HK-2 (cell line): Measurements from ENCODE around the gene HSD17B1.
"Not testable (repeated sequence)": the region's sequence is repeated elsewhere in the genome, so short reads cannot be mapped to it uniquely, and the experiment has no call there.

Source experiments
- DNase-seq: peaks from one replicate; pipeline ENCODE4 v3.0.0-alpha.2; 2018; ENCODE audit not compliant: unreplicated experiment

The HSD17B1 gene

DNA sequence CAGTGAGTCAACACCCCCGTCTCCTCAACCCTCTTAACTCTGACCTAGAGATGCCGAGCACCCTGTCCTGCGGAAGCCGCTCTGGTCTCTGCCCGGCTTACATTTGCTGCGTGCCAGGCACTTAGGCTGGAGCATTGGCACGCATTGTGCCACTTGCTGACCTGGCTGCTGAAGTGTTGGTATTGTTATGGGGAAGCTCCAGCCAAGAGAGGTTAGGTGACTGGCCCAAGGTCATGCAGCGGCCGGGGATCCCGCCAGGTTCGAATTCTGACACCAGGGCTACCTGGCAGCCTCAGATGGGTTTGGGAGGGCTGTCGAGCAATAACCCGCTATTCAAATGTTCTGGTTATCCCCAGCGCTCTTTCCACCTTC lies 5.0 kb upstream of the HSD17B1 start:
- no peak for DNase-seq

DNA sequence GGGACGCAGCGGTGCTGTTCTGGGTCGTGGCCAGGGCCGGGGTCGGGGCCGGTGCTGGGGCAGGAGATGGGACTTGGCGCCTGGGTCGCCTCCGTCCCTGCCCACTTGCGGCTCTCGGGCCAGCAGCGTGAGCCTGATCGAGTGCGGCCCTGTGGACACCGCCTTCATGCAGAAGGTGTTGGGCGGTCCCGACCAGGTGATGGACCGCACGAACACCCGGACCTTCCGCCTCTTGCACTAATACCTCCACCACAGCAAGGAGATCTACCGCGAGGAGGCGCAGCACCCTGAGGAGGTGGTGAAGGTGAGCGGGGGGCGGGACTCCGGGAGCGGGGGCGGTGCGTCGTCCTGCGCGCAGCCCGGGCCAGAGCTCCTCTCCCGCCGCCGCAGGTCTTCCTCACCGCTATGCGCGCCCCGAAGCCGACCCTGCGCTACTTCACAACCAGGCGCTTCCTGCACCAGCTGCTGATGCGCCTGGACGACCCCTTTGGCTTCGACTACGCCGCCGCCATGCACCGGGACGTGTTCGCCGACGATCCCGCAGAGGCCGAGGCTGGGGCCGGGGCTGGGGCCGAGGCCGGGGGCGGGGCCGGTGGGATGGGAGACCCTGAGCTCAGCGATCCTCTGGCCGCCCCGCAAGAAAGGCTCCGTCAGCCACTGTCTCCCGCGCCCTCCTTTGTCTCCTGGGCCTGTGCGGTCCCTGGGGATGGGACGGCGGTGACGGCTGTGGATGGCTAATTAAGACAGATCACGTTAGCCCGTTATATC lies 4.5 kb upstream of the HSD17B1 start:
- DNase-seq, result peak; percentile 81

DNA sequence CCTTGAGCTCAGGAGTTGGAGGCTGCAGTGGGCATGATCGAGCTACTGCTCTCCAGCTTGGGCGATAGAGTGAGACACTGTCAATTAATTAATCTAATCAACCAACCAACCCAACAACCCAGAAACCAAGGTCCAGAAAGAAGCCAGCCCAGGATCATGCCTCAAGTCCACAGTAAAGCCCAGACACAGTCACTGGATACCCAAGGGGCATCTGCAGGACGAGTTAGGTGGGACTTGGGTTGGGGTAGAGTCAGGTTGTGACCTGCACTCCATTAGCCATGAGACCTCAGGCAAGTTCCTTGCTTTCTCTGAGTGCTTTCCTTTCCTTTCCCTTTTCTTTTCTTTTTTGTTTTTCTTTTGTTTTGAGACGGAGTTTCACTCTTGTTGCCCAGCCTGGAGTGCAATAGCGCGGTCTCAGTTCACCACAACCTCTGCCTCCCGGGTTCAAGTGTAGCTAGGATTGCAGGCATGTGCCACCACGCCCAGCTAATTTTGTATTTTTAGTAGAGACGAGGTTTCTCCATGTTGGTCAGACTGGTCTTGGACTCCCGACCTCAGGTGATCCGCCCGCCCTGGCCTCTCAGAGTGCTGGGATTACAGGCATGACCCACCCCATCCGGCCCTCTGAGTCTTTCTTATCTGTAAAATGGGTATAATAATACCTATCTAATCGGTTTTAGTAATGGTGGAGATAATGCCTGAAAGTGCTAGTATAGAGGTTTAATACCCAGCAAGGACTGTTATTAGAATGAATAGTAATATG lies 3.5 kb upstream of the HSD17B1 start:
- DNase-seq, result no peak

DNA sequence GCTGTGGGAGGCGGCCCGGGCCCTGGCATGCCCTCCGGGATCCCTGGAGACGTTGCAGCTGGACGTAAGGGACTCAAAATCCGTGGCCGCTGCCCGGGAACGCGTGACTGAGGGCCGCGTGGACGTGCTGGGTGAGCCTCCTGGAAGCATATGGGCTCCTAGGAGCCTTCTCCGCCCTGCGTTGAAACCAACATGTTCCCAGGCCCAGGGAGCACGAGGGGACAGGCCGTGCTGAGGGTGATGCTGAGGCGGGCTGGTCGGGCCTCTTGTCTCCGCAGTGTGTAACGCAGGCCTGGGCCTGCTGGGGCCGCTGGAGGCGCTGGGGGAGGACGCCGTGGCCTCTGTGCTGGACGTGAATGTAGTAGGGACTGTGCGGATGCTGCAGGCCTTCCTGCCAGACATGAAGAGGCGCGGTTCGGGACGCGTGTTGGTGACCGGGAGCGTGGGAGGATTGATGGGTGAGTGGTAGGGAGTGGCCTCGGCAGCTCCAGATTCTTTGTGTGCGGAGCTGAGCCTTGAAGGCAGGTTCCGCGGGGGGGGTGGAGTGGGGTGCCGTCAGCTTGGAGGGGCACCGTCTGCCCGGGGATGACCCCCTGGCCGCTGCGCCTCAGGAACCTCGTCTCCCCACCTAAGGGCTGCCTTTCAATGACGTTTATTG lies 567 bp downstream of the HSD17B1 start:
- no peak for DNase-seq

DNA sequence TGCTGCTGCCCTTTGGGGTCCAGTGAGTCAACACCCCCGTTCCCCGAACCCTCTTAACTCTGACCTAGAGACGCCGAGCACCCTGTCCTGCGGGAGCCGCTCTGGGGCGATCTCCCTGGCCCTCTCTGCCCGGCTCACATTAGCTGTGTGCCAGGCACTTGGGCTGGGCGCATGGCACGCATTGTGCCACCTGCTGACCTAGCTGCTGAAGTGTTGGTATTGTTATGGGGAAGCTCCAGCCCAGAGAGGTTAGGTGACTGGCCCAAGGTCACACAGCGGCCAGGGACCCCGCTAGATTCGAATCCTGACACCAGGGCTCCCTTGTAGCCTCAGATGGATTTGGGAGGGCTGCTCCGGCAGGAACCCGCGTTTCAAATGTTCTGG lies 1.1 kb downstream of the HSD17B1 start:
- no peak for DNase-seq

DNA sequence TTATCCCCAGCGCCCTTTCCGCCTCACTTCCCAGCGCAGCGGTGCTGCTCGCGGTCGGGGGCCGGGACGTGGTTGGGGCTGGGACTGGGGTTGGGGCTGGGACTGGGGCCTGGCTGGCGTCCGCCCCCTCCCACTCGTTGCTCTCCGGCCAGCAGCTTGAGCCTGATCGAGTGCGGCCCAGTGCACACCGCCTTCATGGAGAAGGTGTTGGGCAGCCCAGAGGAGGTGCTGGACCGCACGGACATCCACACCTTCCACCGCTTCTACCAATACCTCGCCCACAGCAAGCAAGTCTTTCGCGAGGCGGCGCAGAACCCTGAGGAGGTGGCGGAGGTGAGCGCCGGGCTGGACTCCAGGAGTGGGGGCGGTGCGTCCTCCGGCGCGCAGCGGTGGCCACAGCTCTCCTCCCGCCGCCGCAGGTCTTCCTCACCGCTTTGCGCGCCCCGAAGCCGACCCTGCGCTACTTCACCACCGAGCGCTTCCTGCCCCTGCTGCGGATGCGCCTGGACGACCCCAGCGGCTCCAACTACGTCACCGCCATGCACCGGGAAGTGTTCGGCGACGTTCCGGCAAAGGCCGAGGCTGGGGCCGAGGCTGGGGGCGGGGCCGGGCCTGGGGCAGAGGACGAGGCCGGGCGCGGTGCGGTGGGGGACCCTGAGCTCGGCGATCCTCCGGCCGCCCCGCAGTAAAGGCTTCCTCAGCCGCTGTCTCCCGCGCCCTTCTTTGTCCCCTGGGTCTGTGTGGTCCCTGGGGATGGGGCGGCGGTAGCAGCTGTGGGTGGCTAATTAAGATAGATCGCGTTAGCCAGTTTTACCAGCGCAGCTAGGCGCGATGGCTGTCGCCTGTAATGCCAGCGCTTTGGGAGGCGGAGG lies 1.8 kb downstream of the HSD17B1 start:
- peak; percentile 89 for DNase-seq

DNA sequence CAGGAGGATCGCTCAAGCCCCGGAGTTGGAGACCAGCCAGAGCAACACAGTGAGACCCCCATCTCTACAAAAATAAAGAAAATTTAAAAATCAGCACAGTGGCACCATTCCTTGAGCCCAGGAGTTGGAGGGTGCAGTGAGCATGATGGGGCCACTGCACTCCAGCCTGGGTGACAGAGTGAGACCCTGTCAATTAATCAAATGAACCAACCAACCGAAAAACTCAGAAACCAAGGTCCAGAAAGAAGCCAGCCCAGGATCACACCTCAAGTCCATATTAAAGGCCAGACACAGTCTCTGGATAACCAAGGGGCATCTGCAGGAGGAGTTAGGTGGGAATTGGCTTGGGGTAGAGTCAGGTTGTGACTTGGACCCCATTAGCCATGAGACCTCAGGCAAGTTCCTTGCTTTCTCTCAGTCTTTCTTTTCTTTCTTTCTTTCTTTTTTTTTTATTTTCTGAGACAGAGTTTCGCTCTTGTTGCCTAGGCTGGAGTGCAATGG lies 2.4 kb downstream of the HSD17B1 start:
- no peak for DNase-seq

DNA sequence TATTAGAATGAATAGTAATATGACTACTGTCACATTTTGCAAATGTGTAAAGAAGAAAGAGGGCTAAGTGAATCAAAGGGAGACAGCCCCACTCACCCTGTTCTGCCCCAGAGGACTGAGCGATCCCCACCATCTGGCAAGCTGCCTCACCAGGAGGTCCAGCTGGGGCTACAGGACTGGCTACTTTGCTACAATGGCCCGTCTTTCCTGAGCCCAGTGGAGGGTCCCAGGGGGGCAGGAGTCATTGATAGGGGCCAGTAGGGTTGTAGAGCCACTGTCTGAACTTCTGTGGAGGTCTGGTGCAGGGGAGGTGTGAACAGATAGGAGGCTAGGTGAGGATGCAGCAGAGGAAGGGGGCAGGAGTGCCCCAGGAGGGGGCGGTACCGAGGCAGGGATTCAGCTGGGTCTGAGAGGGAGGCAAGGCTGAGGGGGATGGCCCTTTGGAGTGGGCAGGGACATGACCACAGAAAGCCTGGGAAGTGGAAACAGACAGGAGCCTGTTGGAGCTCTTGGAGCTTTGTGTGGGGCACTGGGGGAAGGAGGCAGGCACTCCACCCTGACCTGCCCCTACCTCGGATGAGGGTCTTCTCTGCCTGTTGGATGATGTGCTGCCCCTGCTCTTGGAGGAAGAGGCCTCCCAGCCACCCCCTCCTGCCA lies 3.4 kb downstream of the HSD17B1 start:
- not testable (repeated sequence) for DNase-seq

DNA sequence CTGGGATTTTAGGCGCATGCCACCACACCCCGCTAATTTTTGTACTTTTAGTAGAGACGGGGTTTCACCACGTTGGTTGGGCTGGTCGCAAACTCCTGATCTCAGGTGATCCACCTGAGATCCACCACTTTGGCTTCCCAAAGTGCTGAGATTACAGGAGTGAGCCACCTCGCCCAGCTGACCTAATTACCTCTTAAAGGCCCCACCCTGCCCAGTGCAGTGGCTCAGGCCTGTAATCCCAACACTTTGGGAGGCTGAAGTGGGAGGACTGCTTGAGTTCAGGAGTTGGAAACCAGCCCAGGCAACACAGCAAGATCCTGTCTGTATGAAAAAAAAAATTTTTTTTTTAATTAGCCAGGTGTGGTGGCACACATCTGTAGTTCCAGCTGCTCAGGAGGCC lies 6.4 kb downstream of the HSD17B1 start:
- no peak for DNase-seq

DNA sequence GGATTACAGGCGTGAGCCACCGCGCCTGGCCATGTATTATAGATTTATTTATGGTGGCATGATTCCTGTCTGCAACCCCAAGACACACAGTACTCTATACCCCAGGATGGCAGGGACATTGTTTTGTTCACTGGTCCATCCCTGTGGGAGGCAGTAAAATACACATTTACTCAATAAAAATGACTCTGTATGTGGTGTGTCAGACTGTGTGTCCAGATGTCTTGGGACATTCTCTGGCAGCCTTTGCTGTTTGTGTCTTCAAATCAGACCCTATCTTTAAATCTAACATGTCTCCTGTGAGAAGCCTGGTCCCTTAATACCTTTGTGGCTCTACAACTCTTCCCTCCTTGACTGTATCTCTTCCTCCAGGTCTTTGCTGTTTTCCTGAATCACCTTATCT lies 7.5 kb downstream of the HSD17B1 start:
- no peak for DNase-seq

DNA sequence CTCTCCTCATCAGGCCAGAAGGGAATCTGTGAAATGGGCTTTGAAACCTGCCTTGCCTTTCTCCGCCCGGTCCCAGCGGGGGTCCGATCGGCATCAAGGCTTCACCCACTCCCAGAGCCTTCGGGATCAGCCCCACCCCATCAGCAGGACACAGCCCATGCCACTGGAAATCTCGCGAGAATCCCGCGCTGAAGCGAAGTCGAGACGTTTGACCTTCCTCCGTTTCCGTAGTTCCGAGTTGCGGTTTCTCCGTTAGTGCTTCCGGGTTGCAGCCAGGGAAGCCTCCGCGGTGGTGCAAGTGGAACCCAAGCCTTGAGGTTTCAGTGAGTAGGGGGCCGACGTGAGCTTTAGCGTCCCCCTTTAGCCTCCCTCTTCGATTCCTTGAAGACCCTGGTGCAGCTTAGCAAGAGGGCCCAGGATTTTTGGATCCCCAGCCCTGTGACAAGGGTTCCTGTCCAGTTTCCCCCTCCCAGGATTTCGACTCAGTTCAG lies 9.2 kb downstream of the HSD17B1 start, which contains the start of gene COASY:
Gene COASY (plus strand): TSS at position 252 of the 491 bp plus-strand sequence. CDS start 475 bp downstream, outside the sequence.
- peak; percentile 97 for DNase-seq

DNA sequence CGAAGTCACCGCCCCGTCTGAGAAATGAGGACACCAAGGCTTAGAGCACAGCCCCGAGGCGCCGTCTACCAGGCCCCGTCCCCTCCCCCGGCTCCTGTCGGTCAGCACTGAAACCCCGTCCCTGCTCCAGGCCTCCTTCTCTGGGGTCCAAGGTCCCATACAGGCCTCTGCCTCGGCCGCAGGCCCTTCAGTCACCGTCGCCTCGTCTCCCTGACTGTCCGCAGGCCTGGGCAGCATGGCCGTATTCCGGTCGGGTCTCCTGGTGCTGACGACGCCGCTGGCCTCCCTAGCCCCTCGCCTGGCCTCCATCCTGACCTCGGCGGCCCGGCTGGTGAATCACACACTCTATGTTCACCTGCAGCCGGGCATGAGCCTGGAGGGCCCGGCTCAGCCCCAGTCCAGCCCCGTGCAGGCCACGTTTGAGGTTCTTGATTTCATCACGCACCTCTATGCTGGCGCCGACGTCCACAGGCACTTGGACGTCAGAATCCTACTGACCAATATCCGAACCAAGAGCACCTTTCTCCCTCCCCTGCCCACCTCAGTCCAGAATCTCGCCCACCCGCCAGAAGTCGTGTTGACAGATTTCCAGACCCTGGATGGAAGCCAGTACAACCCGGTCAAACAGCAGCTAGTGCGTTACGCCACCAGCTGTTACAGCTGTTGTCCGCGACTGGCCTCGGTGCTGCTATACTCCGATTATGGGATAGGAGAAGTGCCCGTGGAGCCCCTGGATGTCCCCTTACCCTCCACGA lies 9.8 kb downstream of the HSD17B1 start:
- DNase-seq, result peak; percentile 53

DNA sequence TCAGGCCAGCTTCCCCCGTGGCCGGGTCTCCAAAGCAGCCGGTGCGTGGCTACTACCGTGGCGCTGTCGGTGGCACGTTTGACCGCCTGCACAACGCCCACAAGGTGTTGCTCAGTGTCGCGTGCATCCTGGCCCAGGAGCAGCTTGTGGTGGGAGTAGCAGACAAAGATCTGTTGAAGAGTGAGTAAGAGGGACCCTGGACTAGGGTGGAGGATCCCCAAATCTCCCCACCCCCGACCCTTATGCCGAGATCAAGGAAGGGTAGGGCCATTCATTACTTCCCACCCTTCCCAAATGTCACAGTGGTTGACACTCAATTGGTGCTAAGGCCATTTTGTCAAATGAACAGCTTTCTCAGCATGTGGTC lies 10.4 kb downstream of the HSD17B1 start:
- no peak for DNase-seq

DNA sequence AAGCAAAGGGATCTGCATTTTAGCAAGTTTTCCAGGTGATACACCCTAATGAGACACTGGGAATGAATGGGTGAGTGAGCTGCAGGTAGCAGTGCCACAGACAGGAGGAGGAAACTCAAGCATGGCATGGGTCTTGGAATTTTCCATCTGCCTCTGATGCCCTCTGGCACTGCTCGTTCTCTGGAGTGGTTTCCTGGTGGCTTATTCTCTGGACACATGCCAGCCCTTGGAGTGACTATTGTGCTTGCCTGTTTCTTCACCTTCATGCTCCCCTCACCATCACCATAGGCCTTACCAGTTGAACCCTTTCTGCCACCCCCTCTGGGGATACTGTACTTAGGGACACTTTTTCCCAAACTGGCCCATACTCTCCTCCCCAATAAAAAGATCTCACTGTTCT lies 10.8 kb downstream of the HSD17B1 start:
- DNase-seq, result no peak

DNA sequence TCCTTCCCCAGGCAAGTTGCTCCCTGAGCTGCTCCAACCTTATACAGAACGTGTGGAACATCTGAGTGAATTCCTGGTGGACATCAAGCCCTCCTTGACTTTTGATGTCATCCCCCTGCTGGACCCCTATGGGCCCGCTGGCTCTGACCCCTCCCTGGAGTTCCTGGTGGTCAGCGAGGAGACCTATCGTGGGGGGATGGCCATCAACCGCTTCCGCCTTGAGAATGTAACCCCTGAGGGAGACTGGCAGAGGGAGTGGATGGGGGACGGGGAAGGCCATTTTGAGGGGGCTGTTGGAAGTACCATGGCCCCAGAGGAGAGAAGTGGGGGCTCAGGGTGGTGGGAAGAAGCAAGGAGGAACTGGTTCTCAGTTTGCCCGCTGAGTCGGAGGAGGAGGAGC lies 11.2 kb downstream of the HSD17B1 start:
- DNase-seq, result no peak

DNA sequence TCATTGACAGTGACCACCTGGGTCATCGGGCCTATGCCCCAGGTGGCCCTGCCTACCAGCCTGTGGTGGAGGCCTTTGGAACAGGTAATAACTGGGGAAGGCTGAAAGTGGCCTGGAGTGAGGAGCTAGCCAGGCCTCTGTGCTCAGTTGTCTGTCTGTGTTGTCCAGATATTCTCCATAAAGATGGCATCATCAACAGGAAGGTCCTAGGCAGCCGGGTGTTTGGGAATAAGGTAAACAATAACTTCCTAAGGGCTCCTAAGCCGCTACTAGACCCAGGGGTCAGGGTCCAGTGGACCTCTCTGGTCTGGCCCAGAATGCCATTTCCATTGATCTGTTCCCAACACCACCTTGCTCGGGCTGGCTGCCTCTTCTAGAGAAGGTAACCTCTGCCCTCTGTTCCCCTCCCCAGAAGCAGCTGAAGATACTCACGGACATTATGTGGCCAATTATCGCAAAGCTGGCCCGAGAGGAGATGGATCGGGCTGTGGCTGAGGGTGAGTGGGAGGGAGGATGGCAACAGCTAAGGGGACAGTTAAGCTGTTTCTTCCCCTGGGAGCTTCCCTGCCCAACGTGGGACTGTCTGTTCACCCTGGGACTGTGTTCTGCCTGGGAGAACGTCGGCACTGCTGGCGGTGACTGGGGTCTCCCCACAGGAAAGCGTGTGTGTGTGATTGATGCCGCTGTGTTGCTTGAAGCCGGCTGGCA lies 12.2 kb downstream of the HSD17B1 start:
- DNase-seq, result no peak

DNA sequence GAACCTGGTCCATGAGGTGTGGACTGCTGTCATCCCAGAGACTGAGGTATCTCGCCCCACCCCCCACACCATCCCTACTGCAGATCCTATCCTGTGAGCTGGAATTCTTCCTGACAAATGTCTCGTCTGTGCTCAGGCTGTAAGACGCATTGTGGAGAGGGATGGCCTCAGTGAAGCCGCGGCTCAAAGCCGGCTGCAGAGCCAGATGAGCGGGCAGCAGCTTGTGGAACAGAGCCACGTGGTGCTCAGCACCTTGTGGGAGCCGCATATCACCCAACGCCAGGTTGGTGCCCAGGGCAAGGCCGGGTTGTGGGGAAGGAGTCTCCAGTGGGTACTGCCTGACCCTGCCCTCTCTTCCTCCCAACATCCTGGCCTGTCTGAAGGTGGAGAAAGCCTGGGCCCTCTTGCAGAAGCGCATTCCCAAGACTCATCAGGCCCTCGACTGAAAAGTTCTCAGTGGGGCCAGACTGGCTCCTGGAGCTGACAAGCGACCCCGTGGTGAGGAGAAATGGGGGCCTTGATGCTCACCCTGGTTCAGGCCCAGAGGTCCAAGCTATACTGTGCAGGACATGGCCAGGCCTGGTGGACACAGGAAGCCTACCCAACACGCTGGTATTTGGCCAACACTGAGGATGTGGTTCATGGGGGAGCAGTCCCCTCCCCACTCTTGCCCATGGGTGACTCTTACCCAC lies 12.9 kb downstream of the HSD17B1 start:
- no peak for DNase-seq

DNA sequence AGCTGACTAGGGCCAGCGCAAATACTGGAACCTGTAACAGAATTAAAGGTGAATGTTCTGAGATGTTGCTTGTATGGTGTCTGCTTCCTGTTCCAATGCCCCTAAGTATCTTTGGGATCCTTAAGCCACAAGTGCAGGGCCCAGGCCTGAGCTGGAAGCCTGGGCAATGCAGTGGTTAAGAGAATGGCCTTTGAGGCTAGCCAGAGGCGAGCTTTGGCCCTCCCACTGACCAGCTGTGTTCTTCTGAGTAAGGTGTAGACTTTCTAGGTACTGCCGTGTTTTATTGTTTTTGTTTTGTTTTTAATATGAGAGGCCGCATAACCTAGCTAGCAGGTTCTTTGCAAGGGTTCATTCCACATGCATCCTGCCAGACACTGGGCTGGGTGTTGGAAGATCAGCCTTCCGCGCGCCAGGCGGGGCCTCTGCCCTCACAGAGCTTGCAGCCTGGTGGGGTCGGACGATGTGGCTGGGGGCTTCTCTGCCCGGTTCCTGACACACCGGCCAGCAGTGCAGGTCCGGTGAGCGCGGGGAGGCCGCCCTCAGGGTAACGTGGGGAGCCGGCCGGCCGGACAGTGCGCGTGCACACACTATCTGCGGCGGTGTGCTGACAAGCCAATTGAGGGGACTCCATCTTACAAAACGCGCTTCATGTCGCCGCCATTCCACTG lies 13.6 kb downstream of the HSD17B1 start:
- DNase-seq, result no peak
